ENCODE data around the gene RNF215.

RNF215 gene

DNA sequence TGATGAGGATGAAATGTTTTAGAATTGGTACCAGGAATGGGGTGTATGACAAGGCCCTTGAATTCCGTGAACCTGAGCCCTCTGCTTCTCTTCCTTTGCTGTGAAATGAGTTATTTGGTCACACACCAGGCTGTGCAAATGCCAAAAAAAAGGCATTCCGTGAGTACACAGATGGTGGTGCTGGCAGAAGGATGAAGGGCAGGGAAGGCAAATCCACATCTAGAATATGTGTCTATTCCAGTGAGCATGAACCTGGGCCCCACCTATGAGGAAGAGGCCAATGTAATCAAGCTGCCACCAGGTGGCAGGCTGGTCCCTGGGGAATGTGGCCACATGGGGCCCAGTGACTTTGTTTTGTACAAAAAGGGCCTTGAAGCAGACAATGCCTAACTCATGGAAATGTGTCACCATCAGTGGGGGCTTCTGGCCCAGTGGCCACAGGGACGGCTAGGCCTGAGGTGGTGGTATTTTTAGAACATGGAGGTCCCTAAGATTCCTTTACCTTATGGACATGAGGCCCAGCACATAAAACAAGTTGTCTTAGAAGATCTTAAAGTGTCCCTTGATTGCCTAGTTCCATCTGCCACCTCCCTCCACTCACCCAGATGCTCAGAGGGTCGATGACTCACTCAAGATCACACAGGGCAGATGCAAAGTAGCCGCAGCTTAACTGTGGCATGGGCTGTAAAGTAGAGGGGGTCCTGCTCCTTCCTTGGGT lies 3.9 kb upstream of the RNF215 start:
- H3K9me3 ChIP-seq (ENCODE audit: low read length) = no peaks in the 10 kb centered on the region
- peaks cover 7% of the 10 kb centered on the region for H3K4me1 ChIP-seq (ENCODE audit: insufficient read depth, low read length)
- H3K9ac ChIP-seq (ENCODE audit: low read length) = no peak overlapping the region
- no peak overlapping the region for H3K4me3 ChIP-seq (ENCODE audit: low read depth in 1 of 2, low read length in 2 of 2)
- no peak overlapping the region for H3K27ac ChIP-seq (ENCODE audit: low read depth, low read length)
- peaks cover 0 to 6% of the 10 kb centered on the region in 2 donors for H3K27me3 ChIP-seq (ENCODE audit: control insufficient read depth in 1 of 2, insufficient read depth in 2 of 2, low read length in 2 of 2)
- H3K36me3 ChIP-seq (ENCODE audit: insufficient read depth, low read length) = no peaks in the 10 kb centered on the region

DNA sequence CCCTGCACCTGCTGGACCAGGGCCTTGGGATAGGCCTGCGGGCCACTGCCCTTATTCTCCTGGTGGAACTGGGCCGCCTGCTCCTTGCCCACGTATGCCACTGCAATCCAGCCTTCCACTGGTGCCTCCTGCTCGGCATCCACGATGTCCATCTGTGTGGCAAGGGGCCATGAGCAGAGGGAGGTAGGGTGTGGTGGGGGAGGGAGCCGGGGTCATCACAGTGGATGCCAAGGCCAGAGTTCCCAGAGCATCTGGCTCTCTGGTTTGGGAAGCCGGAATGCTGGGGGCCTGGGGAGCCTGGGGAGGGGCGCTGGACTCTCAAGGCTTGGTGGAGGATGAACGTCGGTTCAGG lies 627 bp downstream of the RNF215 start:
- peak overlapping the region; percentile 39 for H3K27ac ChIP-seq (ENCODE audit: low read depth, low read length)
- H3K9ac ChIP-seq (ENCODE audit: low read length) = no peak overlapping the region
- no peaks in the 10 kb centered on the region for H3K27me3 ChIP-seq (ENCODE audit: control insufficient read depth in 1 of 2, insufficient read depth in 2 of 2, low read length in 2 of 2)
- peaks cover 11% of the 10 kb centered on the region for H3K4me1 ChIP-seq (ENCODE audit: insufficient read depth, low read length)
- peak overlapping the region; percentile 44 to 65 for H3K4me3 ChIP-seq (ENCODE audit: low read depth in 1 of 2, low read length in 2 of 2)
- H3K9me3 ChIP-seq (ENCODE audit: low read length) = no peaks in the 10 kb centered on the region
- H3K36me3 ChIP-seq (ENCODE audit: insufficient read depth, low read length) = no peaks in the 10 kb centered on the region

DNA sequence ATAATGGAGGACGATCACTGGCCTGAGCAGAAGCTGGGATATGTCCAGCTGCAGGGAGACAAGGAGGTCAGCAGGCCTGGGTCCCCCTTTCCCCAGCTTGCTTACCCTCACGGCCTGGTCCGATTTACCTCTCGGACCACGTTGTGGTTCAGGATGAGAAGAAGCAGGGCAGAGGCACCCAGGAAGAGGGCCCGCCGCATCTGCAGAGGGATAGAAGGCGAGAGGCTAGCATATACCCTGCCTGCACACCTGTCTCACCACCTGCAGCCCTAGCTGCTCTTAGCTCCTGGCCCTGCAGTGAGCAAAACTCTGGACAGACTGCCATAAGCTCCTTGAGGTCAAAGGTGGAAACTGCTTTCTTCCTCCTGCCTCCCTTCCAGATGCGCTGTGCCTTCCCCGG lies 1.3 kb downstream of the RNF215 start:
- Histone ChIP-seq H3K9ac (ENCODE audit: low read length) (no peak overlapping the region), H3K36me3 (ENCODE audit: insufficient read depth, low read length) (no peaks in the 10 kb centered on the region), H3K4me3 (ENCODE audit: low read depth in 1 of 2, low read length in 2 of 2) (no peak overlapping the region)

DNA sequence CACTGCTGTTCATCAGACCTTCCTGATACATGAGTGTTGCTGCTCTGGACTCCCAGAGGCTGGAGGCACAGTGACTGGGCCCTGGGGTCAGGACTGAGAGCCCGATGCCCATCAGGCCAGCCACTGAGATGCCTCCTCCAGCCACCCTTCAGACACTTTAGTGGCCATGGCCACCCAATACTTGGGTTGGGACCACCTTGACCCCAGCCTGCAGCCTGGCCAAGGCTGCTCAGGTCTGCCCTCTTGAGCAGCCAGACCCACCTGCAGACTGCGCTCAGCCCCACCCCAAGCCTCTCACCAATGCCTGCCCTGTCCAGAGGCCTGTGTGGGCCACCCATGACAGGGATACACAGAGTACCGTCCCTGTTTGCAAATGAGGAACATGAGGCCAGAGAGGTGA lies 4.2 kb downstream of the RNF215 start:
- Histone ChIP-seq H3K9ac (ENCODE audit: low read length) (no peak overlapping the region), H3K27ac (ENCODE audit: low read depth, low read length) (no peak overlapping the region)

More for the DNA sequence above, 1.3 kb downstream of the RNF215 start:
- H3K27me3 ChIP-seq (ENCODE audit: control insufficient read depth in 1 of 2, insufficient read depth in 2 of 2, low read length in 2 of 2) = no peaks in the 10 kb centered on the region
- H3K9me3 ChIP-seq (ENCODE audit: low read length) = no peaks in the 10 kb centered on the region
- no peak overlapping the region for H3K27ac ChIP-seq (ENCODE audit: low read depth, low read length)
- peaks cover 11% of the 10 kb centered on the region for H3K4me1 ChIP-seq (ENCODE audit: insufficient read depth, low read length)

DNA sequence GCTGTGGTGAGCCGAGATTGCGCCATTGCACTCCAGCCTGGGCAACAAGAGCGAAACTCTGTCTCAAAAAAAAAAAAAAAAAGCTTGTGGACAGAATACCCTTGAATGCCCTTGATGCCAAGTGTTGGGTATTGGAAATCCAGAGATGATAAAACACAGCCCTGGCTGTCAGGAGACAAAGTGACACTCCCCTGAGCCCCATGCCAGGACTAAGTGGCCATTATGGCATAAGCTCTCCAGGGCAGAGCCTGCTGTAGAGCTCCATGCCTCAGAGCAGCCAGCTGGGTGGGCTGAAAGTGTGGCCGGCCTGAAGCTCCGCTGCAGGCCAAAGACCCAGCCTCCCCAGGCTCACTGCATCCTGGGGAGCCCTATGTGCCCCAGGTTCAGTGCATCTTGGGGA lies 4.9 kb downstream of the RNF215 start:
- Histone ChIP-seq H3K27me3 (ENCODE audit: control insufficient read depth in 1 of 2, insufficient read depth in 2 of 2, low read length in 2 of 2) (no peaks in the 10 kb centered on the region), H3K9me3 (ENCODE audit: low read length) (no peaks in the 10 kb centered on the region), H3K36me3 (ENCODE audit: insufficient read depth, low read length) (no peaks in the 10 kb centered on the region), H3K27ac (ENCODE audit: low read depth, low read length) (no peak overlapping the region), H3K9ac (ENCODE audit: low read length) (no peak overlapping the region), H3K4me3 (ENCODE audit: low read depth in 1 of 2, low read length in 2 of 2) (no peak overlapping the region), H3K4me1 (ENCODE audit: insufficient read depth, low read length) (peaks cover 11% of the 10 kb centered on the region)

More for the DNA sequence above, 4.2 kb downstream of the RNF215 start:
- H3K36me3 ChIP-seq (ENCODE audit: insufficient read depth, low read length) = no peaks in the 10 kb centered on the region
- peaks cover 11% of the 10 kb centered on the region for H3K4me1 ChIP-seq (ENCODE audit: insufficient read depth, low read length)
- no peak overlapping the region for H3K4me3 ChIP-seq (ENCODE audit: low read depth in 1 of 2, low read length in 2 of 2)
- H3K27me3 ChIP-seq (ENCODE audit: control insufficient read depth in 1 of 2, insufficient read depth in 2 of 2, low read length in 2 of 2) = no peaks in the 10 kb centered on the region
- H3K9me3 ChIP-seq (ENCODE audit: low read length) = no peaks in the 10 kb centered on the region

DNA sequence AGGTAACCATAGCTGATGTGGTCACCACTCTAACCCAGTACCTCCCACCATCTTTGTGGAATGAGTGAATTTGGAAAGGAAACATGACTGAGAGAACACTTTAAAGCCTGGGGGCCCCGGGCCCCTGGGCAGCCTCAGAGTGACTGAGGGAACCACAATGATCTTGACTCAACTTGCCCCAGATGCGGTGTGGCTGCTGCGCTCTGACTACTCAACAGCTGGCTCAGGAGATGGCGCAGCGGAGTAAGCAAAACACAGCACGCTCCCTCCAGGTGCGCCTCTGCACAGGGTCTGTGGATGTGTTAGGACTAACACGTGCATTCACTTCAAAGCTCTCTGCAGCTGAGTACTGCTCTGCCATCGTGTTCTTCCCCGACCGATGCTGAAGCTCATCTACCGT lies 5.9 kb downstream of the RNF215 start:
- H3K9ac ChIP-seq (ENCODE audit: low read length) = no peak overlapping the region
- no peaks in the 10 kb centered on the region for H3K36me3 ChIP-seq (ENCODE audit: insufficient read depth, low read length)
- no peak overlapping the region for H3K27ac ChIP-seq (ENCODE audit: low read depth, low read length)
- no peaks in the 10 kb centered on the region for H3K27me3 ChIP-seq (ENCODE audit: control insufficient read depth in 1 of 2, insufficient read depth in 2 of 2, low read length in 2 of 2)
- H3K4me3 ChIP-seq (ENCODE audit: low read depth in 1 of 2, low read length in 2 of 2) = no peak overlapping the region
- H3K4me1 ChIP-seq (ENCODE audit: insufficient read depth, low read length) = peaks cover 6% of the 10 kb centered on the region
- H3K9me3 ChIP-seq (ENCODE audit: low read length) = no peaks in the 10 kb centered on the region

DNA sequence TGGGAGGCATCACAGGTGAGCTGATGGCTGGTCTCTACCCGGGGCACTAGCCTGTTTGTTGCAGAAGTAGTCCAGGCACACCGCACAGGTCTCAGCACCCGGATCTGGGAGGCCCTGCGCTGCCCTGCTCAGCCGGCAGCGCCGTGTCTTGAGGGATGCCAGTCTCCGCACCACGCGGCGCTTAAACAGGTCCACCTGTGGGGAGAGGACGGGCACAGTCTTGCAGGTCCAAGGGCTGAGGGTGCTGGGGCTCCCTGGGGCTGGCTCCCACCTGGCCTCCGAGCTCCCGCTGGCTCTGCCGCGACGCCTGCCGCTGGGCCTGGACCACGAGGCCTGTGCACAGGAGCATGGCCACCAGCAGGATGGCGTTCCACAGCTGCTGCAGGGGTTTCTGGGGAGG lies 7.2 kb downstream of the RNF215 start:
- Histone ChIP-seq H3K4me1 (ENCODE audit: insufficient read depth, low read length) (no peaks in the 10 kb centered on the region), H3K36me3 (ENCODE audit: insufficient read depth, low read length) (no peaks in the 10 kb centered on the region), H3K27ac (ENCODE audit: low read depth, low read length) (no peak overlapping the region), H3K4me3 (ENCODE audit: low read depth in 1 of 2, low read length in 2 of 2) (no peak overlapping the region), H3K9me3 (ENCODE audit: low read length) (no peaks in the 10 kb centered on the region), H3K27me3 (ENCODE audit: control insufficient read depth in 1 of 2, insufficient read depth in 2 of 2, low read length in 2 of 2) (no peaks in the 10 kb centered on the region), H3K9ac (ENCODE audit: low read length) (no peak overlapping the region)

DNA sequence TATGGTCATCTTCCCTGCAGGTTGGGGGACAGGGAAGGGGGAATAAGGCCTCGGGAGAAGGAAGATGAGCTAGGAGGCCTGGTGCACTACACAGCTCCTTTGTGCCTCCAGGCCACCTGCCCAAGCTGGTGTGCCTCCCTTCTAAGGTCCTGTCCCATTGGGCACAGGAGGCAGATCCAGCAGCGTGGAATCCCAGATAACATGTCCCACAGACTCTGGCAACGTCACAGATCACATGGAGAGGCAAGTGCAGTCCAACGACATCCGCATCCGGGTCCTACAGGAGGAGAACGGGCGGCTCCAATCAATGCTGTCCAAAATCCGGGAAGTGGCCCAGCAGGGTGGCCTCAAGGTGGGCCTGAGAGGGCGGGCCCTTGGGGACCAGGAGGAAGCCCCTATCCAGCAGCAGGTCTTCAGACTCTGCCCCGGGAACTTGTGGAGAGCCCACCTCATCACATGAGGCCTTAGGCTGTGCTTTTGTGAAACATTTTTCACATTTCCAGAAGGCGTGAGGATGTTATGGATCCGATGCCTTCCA lies 11.8 kb downstream of the RNF215 start:
- H3K9me3 ChIP-seq (ENCODE audit: low read length) = no peaks in the 10 kb centered on the region
- no peak overlapping the region for H3K27ac ChIP-seq (ENCODE audit: low read depth, low read length)
- no peaks in the 10 kb centered on the region for H3K27me3 ChIP-seq (ENCODE audit: control insufficient read depth in 1 of 2, insufficient read depth in 2 of 2, low read length in 2 of 2)
- no peak overlapping the region for H3K9ac ChIP-seq (ENCODE audit: low read length)
- H3K4me3 ChIP-seq (ENCODE audit: low read depth in 1 of 2, low read length in 2 of 2) = no peak overlapping the region
- no peaks in the 10 kb centered on the region for H3K4me1 ChIP-seq (ENCODE audit: insufficient read depth, low read length)
- no peaks in the 10 kb centered on the region for H3K36me3 ChIP-seq (ENCODE audit: insufficient read depth, low read length)

DNA sequence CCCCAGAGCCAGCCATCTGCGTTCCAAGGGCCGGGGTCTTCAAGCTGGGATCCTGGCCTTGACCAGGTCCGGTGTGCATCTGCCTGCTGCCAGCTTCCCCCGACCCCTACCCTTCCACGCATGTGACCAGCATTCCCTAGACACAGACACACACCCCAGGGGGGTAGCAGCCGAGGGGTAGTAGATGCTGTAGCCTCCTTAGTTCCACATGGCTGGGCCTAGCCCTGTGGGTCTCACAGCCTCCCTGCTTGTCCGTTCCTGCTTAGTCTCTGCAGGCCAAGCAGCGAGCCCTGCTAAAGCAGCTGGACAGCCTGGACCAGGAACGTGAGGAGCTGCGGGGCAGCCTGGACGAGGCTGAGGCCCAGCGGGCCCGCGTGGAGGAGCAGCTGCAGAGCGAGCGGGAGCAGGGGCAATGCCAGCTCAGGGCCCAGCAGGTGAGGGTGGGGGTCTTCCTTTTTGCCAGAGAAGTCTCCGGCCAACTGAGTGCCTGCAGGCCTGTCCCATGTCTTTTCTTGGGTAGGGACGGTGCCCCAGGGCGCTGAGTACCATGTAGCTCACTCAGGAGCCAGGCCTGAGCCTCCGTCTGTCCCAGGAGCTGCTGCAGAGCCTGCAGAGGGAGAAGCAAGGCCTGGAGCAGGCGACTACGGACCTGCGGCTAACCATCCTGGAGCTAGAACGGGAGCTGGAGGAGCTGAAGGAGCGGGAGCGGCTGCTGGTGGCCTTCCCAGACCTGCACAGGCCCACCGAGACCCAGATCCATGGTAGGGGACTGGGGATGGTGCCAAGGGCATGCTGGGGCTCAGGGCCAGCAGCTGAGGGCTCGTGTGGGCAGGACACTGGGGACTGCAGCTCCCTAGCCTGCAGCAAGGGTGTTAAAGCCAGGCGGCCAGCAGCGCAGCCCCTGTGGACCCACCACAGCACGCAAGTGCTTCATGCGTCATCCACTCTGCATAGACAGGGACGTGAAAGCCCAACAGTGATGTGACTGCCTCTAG lies 13.6 kb downstream of the RNF215 start:
- no peak overlapping the region for H3K27ac ChIP-seq (ENCODE audit: low read depth, low read length)
- H3K36me3 ChIP-seq (ENCODE audit: insufficient read depth, low read length) = no peaks in the 10 kb centered on the region
- no peak overlapping the region for H3K9ac ChIP-seq (ENCODE audit: low read length)
- no peak overlapping the region for H3K4me3 ChIP-seq (ENCODE audit: low read depth in 1 of 2, low read length in 2 of 2)
- no peaks in the 10 kb centered on the region for H3K9me3 ChIP-seq (ENCODE audit: low read length)
- no peaks in the 10 kb centered on the region for H3K27me3 ChIP-seq (ENCODE audit: control insufficient read depth in 1 of 2, insufficient read depth in 2 of 2, low read length in 2 of 2)
- H3K4me1 ChIP-seq (ENCODE audit: insufficient read depth, low read length) = no peaks in the 10 kb centered on the region

DNA sequence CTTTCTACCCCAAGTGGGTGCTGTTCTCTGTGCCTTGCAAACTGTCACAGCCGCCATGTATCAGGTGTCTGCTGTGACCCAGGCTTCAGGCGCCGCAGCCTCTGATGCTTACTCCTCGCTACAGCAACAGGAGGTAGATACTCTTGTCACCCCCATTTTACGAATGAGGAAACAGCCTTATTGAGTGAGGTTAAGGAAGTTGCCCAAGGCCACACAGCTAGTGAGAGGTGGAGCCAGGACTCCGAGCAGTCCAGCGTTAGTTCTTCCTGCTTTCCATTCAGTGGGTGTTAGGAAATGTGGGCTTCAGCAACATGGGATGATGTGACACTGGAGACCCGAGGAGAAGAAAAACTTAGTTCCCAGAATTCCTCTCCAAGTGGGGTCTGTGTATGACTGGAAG lies 14.3 kb downstream of the RNF215 start:
- Histone ChIP-seq H3K9ac (ENCODE audit: low read length) (no peak overlapping the region), H3K27me3 (ENCODE audit: control insufficient read depth in 1 of 2, insufficient read depth in 2 of 2, low read length in 2 of 2) (no peaks in the 10 kb centered on the region), H3K27ac (ENCODE audit: low read depth, low read length) (no peak overlapping the region), H3K36me3 (ENCODE audit: insufficient read depth, low read length) (no peaks in the 10 kb centered on the region), H3K4me1 (ENCODE audit: insufficient read depth, low read length) (no peaks in the 10 kb centered on the region), H3K4me3 (ENCODE audit: low read depth in 1 of 2, low read length in 2 of 2) (no peak overlapping the region), H3K9me3 (ENCODE audit: low read length) (no peaks in the 10 kb centered on the region)

DNA sequence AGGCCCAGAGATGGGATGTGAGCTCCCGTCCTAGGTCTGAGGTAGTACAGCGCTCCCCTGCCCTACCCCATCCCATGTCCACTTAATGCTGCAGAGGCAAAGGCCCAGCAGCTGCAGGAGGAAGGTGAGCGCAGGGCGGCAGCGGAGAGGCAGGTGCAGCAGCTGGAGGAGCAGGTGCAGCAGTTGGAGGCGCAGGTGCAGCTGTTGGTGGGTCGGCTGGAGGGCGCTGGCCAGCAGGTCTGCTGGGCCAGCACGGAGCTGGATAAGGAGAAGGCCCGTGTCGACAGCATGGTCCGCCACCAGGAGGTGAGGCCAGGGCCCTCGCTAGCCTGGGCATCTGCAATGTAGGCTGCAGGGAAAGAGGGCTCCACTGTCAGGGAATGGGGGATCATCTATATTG lies 15.2 kb downstream of the RNF215 start:
- Histone ChIP-seq H3K9ac (ENCODE audit: low read length) (no peak overlapping the region), H3K27me3 (ENCODE audit: control insufficient read depth in 1 of 2, insufficient read depth in 2 of 2, low read length in 2 of 2) (no peaks in the 10 kb centered on the region), H3K27ac (ENCODE audit: low read depth, low read length) (no peak overlapping the region), H3K9me3 (ENCODE audit: low read length) (no peaks in the 10 kb centered on the region), H3K4me3 (ENCODE audit: low read depth in 1 of 2, low read length in 2 of 2) (no peak overlapping the region), H3K4me1 (ENCODE audit: insufficient read depth, low read length) (no peaks in the 10 kb centered on the region), H3K36me3 (ENCODE audit: insufficient read depth, low read length) (no peaks in the 10 kb centered on the region)
